HG03378 (cell line): ENCODE data around the gene CACNA2D3.
"Not testable (repeated sequence)": the region's sequence is repeated elsewhere in the genome, so short reads cannot be mapped to it uniquely, and the experiment has no call there.

Source experiments
- ATAC-seq: cut with Tn5 transposase; IDR thresholded peaks from one replicate; pipeline ENCODE4 v1.9.1; 2021; ENCODE audit warnings: mild to moderate bottlenecking, moderate library complexity; ENCODE audit not compliant: unreplicated experiment

Gene CACNA2D3

GRCh38 chr3:54968546-54969172 is 846.3 kb downstream of the CACNA2D3 start:
- ATAC-seq, result no peak

DNA sequence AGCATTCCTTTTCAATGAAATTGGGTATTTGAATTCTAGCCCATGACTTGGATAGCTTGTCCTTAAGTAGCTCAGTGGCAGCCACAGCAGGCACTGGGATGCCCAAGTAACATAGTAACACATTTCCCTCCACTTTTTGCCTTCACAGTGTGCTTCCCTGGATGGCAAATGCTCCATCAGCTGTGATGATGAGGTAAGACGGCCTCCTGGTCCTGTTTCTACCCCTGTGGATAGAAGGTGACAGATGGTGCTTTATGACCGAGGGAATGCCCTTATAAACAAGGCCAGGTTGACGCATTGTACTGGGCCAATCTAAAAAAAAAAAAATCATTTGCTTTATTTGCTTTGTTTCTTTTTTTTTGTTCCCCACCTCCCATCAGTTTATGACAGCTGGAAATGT is 847.3 kb downstream of the CACNA2D3 start:
- ATAC-seq, result no peak

DNA sequence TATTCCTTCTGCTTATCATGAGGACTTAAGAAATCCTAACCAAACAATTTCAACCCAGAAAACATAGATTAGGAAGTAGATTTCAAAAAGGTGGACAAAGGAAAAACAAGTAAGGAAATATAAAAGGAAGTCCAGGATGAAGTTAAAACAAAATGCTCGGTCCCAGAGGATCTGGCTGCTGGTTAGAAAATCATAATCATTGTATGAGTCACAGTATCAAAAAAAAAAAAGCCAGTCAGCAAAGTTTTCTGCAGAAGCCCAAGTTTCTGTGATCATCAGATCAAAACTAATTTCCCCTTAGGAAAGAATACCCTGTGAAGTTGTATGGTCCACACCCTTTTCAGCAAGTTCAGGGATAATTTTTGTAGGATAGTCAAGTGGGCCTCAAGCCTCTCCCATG is 848.5 kb downstream of the CACNA2D3 start:
- ATAC-seq, result no peak

- ATAC-seq, result no peak
These were observed 855.1 kb downstream of the CACNA2D3 start for GRCh38 chr3:54977439-54977838.

- ATAC-seq, result not testable (repeated sequence)
These were observed 855.6 kb downstream of the CACNA2D3 start for GRCh38 chr3:54977946-54978345.

GRCh38 chr3:54982807-54983206 is 860.5 kb downstream of the CACNA2D3 start:
- no peak for ATAC-seq

DNA sequence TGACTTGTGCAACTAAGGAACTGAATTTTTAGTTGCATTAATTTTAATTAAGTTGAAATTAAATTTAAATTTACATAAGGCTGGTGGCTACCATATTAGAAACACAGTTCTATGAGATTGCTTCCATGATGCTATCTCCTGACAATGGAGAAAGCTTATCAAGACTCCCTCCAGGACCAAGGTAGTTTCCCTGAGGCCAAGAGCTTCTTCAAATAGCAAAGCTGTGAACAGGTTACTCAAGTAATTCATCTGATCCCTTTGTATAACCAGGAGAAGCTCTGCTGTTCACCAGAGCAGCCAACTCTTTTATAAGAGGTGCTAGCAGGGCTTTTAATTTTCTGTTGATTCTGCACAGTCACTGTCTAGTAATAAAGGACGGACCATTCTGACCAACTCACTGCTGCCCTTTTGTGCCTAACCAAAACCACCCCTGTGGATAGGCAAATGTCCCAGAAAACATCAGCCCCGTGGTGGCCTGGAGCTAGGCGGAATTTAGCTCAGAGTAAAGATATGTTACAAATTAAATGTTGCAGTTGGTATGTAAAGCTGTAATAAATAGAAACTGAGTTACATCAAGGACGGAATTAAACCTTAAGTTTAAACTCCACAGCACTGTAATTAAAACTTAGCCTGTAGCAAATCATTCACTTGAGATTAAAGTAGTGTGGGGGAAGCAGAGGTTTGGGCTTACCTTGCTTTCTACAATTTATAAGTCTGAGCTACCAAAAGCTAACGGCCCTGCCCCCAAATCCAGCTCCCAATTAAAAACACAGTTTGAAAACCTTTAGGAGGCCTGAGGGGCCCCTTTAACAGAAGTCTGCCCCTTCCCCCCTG is 861.1 kb downstream of the CACNA2D3 start:
- no peak for ATAC-seq

- ATAC-seq, result no peak
These were observed 863.5 kb downstream of the CACNA2D3 start for GRCh38 chr3:54985856-54986255.

DNA sequence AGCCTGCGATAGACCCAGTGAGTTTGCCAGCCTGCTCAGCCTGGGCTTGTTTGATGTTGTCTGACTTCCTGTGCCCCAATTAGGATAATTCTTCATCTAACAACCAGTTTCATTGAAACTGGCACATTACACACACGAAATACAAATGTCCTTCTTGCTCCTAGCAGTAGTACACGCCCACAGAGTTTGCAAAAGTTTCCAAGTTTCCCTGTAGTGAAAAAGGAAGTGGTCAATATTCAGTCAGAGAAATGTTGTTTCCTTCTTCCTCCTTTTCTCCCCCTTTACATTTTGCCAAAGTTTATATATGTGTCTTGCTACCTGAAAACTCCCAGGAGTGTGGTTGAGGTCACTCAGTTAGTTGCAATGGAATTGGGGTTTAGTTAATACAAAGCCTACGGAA is 863.9 kb downstream of the CACNA2D3 start:
- no peak for ATAC-seq

GRCh38 chr3:54987719-54988118 is 865.4 kb downstream of the CACNA2D3 start:
- no peak for ATAC-seq

- no peak for ATAC-seq
These were observed 866.0 kb downstream of the CACNA2D3 start for GRCh38 chr3:54988302-54988837.

GRCh38 chr3:54988838-54989630 is 866.7 kb downstream of the CACNA2D3 start:
- no peak for ATAC-seq

DNA sequence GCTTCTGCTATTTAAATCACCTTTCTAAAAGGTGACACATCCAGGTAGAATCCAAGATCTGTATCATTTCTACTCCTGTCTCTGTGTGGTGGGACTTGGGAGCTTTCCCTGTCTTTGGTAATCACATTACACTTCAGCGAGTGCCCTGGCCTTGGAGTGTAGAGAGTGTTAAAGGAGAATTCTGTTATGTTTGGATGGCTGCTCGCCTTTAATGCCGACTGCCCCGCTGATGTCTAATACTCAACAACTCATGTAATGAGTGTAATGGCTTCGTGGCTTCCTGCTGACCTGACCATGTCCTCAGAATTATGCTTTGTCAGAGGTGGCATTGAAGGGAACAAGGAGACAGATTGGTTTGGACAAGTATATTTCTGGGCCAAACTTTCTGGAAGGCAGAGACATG is 871.8 kb downstream of the CACNA2D3 start:
- no peak for ATAC-seq

DNA sequence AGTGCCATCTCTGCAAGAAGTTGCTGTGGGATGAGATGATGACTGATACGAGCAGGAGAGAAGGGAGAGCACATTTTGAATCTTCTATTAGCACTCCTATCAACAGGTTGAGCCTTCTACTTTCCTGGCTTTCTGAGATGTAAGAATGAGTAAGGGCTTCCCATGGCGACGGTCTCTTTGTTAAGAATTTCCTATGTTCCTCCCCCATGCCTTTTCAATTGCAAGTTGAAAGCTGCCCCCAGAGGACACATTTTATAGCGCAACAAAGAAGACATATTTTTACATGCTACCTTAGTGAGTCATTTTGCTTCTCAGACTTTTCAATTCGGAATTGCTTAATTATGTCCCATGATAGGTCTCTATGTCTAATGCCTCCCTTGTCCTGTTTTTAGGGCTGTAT is 876.8 kb downstream of the CACNA2D3 start:
- ATAC-seq, result no peak

DNA sequence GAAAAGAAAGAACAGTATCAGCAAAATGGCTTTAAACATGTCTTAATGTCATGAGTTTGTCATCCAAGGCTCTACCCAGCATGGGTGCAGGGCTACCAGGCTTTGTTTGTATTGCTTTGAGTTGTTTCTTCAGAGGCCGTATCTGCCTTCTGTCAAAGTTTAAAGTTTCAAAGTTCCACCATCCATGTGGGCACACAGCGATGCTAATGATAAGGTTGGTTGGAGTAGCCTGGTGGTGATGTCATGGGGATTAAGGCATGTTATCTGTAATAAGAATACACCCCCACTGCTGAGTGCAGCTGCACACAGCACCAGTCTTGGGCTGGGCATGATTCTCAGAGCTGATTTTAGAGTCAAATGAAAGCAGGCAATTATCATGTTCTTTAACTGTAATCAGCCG is 877.5 kb downstream of the CACNA2D3 start:
- ATAC-seq, result no peak

DNA sequence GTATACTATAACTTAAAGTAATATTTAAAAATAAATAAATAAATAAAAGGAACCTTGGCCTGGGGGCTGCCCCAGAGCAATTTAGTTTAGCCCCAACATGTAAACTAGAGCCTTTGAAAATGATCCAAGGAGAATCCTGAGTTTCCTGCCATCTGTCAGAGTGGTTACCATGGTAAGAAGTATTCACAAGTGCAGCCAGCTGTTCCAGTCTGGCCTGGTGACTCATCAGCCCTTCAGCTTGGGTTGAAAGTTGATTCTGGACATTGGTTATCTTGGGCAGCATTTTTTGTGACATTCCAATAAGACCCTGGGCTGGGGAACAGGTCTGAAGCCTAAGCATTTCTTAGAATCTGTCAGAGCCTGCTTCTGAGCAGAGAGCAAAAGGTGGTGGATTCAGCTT is 878.2 kb downstream of the CACNA2D3 start:
- ATAC-seq, result no peak

- ATAC-seq, result no peak
These were observed 878.6 kb downstream of the CACNA2D3 start for GRCh38 chr3:55000953-55001352.

GRCh38 chr3:55002416-55002930 is 880.1 kb downstream of the CACNA2D3 start:
- no peak for ATAC-seq

- no peak for ATAC-seq
These were observed 883.9 kb downstream of the CACNA2D3 start for GRCh38 chr3:55006244-55006676.

DNA sequence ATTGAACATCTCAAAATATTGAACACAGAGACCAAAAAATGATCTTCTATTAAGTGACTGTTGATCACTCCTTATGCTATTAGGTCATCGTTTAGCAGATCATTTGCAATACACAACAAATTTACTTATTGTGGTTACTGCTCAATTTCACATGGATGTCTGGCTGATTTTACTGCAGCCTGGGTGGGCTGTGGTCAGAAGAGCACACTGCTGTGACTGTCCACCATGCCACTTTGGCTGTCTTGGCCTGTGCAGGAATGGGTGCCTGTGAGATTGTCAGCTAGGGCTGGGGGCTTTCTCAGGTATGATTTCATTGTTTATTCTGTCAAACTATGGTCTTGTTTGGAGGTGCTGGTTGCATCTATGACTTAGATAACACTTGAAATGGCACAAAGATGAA is 885.6 kb downstream of the CACNA2D3 start:
- no peak for ATAC-seq

DNA sequence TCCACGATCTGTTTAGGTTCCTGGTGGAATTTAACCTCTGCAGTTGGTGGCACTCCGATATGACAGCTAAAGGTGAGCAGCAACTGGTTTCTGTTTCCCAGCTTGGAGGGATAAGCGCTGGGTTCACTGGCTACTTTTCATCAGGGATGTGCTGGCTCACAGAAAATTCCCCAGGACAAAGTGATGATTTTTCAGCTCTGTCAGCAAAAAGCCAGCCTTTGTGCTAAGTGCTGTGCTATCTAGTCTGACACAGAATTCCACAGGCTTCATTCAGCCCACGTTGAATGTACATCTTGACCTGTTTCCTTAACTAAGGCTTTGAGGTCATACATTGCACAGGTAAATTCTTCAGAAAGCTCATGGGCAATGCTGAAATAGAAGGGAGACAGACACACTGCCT is 887.0 kb downstream of the CACNA2D3 start:
- ATAC-seq, result no peak
